Measurements from ENCODE around the gene PRH1. TPM values are rescaled to one million over a fixed set of nuclear protein-coding genes. Genes with fewer than 3 reads are reported as not detected.

PRH1 gene
- 10 to 100 TPM; 13.4 to 42.6 TPM for total RNA-seq
- 2.9 TPM for polyA plus RNA-seq (2013, experiment 1 of 2)
- 5.7 TPM for polyA plus RNA-seq (2013, experiment 2 of 2)
- long read RNA-seq, experiment 1, partial matches to known transcripts: 0 of 1 reads
- long read RNA-seq, experiment 1, other reads (novel, unspliced or antisense): 1 of 1 reads
- long read RNA-seq, experiment 2, partial matches to known transcripts: 0 of 1 reads
- long read RNA-seq, experiment 2, other reads (novel, unspliced or antisense): 1 of 1 reads
- long read RNA-seq, experiment 3, partial matches to known transcripts: 3 of 6 reads
- long read RNA-seq, experiment 3, other reads (novel, unspliced or antisense): 2 of 6 reads
- long read RNA-seq, experiment 4, partial matches to known transcripts: 4 of 6 reads
- long read RNA-seq, experiment 4, other reads (novel, unspliced or antisense): 2 of 6 reads

DNA sequence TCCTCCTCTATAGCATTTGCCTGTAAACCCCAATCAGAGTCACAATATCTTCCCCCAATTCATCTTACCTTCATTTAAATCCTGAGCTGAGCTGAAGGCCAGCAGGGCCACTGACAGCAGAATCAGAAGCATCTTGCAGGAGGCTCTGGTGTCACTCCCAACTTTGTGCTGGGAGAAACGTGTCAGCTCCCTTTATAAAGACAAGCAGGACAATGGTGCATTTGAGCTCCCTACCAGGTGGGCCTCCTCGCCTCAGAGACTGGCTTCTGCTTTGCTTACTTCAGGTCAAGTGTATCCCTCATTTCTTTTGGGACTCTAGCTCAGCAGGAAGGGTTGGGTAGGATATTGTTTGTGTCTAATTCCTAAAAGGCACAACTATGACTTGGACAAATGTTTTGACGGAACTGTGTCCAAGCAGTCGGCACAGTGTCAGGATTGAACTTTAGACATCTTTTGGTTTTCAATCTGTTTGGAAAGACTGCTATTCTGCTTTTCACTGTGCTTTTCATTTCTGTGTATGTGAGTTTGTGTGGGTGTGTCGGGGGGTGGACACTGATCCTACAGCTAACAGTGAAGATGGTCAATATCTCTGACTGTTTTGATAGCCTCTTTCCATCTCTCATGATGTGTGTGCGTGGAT, at the start of gene PRH1:
TSS of gene PRH1 (minus strand) at position 170 of the 640 bp plus-strand sequence. CDS start at position 132, 38 bp downstream.
- Mint-ChIP-seq H3K36me3 (ENCODE audit: low read depth) (peaks cover 13% of the 10 kb centered on the region), H3K9me3 (no peaks in the 10 kb centered on the region), H3K4me3 (no peak within 1 kb of the TSS), H3K4me1 (peaks cover 3% of the 10 kb centered on the region), H3K27me3 (ENCODE audit: insufficient read depth) (no peaks in the 10 kb centered on the region), H3K27ac (no peak within 1 kb of the TSS)
- Histone ChIP-seq H3K4me3 (ENCODE audit: low read length) (no peak within 1 kb of the TSS), H3K4me1 (ENCODE audit: control insufficient read depth, insufficient read depth, low read length) (no peaks in the 10 kb centered on the region), H3K9me3 (ENCODE audit: control insufficient read depth, low read length) (no peaks in the 10 kb centered on the region), H3K27me3 (ENCODE audit: control insufficient read depth, insufficient read depth, low read length, poor library complexity, severe bottlenecking) (no peaks in the 10 kb centered on the region), H3K27ac (ENCODE audit: low read depth, low read length) (no peak within 1 kb of the TSS), H3K9ac (ENCODE audit: extremely low read depth, low read length, poor library complexity, severe bottlenecking) (no peak within 1 kb of the TSS), H3K36me3 (ENCODE audit: control insufficient read depth, insufficient read depth, low read length) (no peaks in the 10 kb centered on the region)
- WGBS, 2 experiments (ENCODE audit: insufficient coverage in 1 of 2, insufficient read length in 1 of 2): 80 to 96% methylated on average over 4 to 6 of the region's 6 CpGs
- TF ChIP-seq CTCF (conservative IDR thresholded peaks at IDR 0.05): no peak
- DNase-seq: no peak

GRCh38 chr12:10928746-10929286, 44.8 kb upstream of the PRH1 start, which contains the start of gene PRH2:
Gene PRH2 (plus strand): TSS chr12:10929236. CDS start chr12:10929274, 38 bp downstream.
- Histone ChIP-seq H3K9me3 (ENCODE audit: control insufficient read depth, low read length) (no peaks in the 10 kb centered on the region), H3K9ac (ENCODE audit: extremely low read depth, low read length, poor library complexity, severe bottlenecking) (no peak within 1 kb of the TSS), H3K27me3 (ENCODE audit: control insufficient read depth, insufficient read depth, low read length, poor library complexity, severe bottlenecking) (no peaks in the 10 kb centered on the region), H3K27ac (ENCODE audit: low read depth, low read length) (no peak within 1 kb of the TSS), H3K36me3 (ENCODE audit: control insufficient read depth, insufficient read depth, low read length) (no peaks in the 10 kb centered on the region), H3K4me3 (ENCODE audit: low read length) (no peak within 1 kb of the TSS), H3K4me1 (ENCODE audit: control insufficient read depth, insufficient read depth, low read length) (no peaks in the 10 kb centered on the region)
- H3K36me3 Mint-ChIP-seq (ENCODE audit: low read depth): peaks cover 23% of the 10 kb centered on the region
- H3K27ac Mint-ChIP-seq: no peak within 1 kb of the TSS
- 93% methylated on average over 3 to 5 of the region's 5 CpGs for WGBS, 2 experiments (ENCODE audit: insufficient coverage in 1 of 2, insufficient read length in 1 of 2)
- H3K4me1 Mint-ChIP-seq: no peaks in the 10 kb centered on the region
- no peaks in the 10 kb centered on the region for H3K27me3 Mint-ChIP-seq (ENCODE audit: insufficient read depth)
- H3K4me3 Mint-ChIP-seq: no peak within 1 kb of the TSS
- no peak for TF ChIP-seq CTCF (conservative IDR thresholded peaks at IDR 0.05)
- peaks cover 8% of the 10 kb centered on the region for H3K9me3 Mint-ChIP-seq
- no peak for DNase-seq

GRCh38 chr12:10926269-10926668, 42.2 kb upstream of the PRH1 start:
- Histone ChIP-seq H3K9me3 (ENCODE audit: control insufficient read depth, low read length) (no peaks in the 10 kb centered on the region), H3K36me3 (ENCODE audit: control insufficient read depth, insufficient read depth, low read length) (no peaks in the 10 kb centered on the region), H3K4me3 (ENCODE audit: low read length) (no peak overlapping the region), H3K4me1 (ENCODE audit: control insufficient read depth, insufficient read depth, low read length) (no peaks in the 10 kb centered on the region), H3K27ac (ENCODE audit: low read depth, low read length) (no peak overlapping the region), H3K9ac (ENCODE audit: extremely low read depth, low read length, poor library complexity, severe bottlenecking) (no peak overlapping the region), H3K27me3 (ENCODE audit: control insufficient read depth, insufficient read depth, low read length, poor library complexity, severe bottlenecking) (no peaks in the 10 kb centered on the region)
- 95 to 100% methylated on average over 4 to 5 of the region's 5 CpGs for WGBS, 2 experiments (ENCODE audit: insufficient coverage in 1 of 2, insufficient read length in 1 of 2)
- Mint-ChIP-seq H3K27me3 (ENCODE audit: insufficient read depth) (no peaks in the 10 kb centered on the region), H3K9me3 (peaks cover 8% of the 10 kb centered on the region), H3K36me3 (ENCODE audit: low read depth) (peaks cover 23% of the 10 kb centered on the region), H3K27ac (no peak overlapping the region), H3K4me1 (no peaks in the 10 kb centered on the region), H3K4me3 (no peak overlapping the region)
- DNase-seq: no peak
- no peak for TF ChIP-seq CTCF (conservative IDR thresholded peaks at IDR 0.05)

Data from endodermal cell (in vitro differentiated cells).